Neuronal stem cell (in vitro differentiated cells): ENCODE results near the gene GSE1.

Source experiments
- DNase-seq: peaks from one replicate; pipeline ENCODE4 v3.0.0-alpha.2; 2013; ENCODE audit warnings: low spot score
- H2AFZ ChIP-seq: one replicate; pipeline ENCODE4 v1.6.1; 2013; ENCODE audit warnings: mild to moderate bottlenecking, low read length, inconsistent platforms
- H2AK5ac ChIP-seq: 2 replicates; pipeline ENCODE4 v1.6.1; 2013; ENCODE audit warnings: low read depth, mild to moderate bottlenecking, inconsistent platforms, low read length, moderate library complexity, mixed read lengths
- H2BK120ac ChIP-seq: 2 replicates; pipeline ENCODE4 v1.6.1; 2013; ENCODE audit warnings: low read depth, mild to moderate bottlenecking, inconsistent platforms, low read length, moderate library complexity, mixed read lengths
- H2BK12ac ChIP-seq: one replicate; pipeline ENCODE4 v1.6.1; 2013; ENCODE audit warnings: low read length, inconsistent platforms
- H2BK15ac ChIP-seq: 2 replicates; pipeline ENCODE4 v1.6.1; 2013; ENCODE audit warnings: mild to moderate bottlenecking, low read length, inconsistent platforms, mixed read lengths
- H2BK5ac ChIP-seq: one replicate; pipeline ENCODE4 v1.6.1; 2013; ENCODE audit warnings: inconsistent platforms, mild to moderate bottlenecking, low read length, moderate library complexity
- H3K14ac ChIP-seq: one replicate; pipeline ENCODE4 v1.6.1; 2013; ENCODE audit warnings: low read length, inconsistent platforms
- H3K18ac ChIP-seq: 2 replicates; pipeline ENCODE4 v1.6.1; 2013; ENCODE audit warnings: low read length, inconsistent platforms
- H3K23ac ChIP-seq: 2 replicates; pipeline ENCODE4 v1.6.1; 2013; ENCODE audit warnings: low read depth, mild to moderate bottlenecking, mixed read lengths, low read length, inconsistent platforms; ENCODE audit not compliant: poor library complexity
- H3K27ac ChIP-seq: replicated peaks from 3 replicates; pipeline ENCODE4 v1.5.1; 2013; ENCODE audit warnings: low read length, inconsistent platforms
- H3K27me3 ChIP-seq, 3 experiments: 2 replicates each; pipeline ENCODE4 v1.6.1; 2013; ENCODE audit warnings: low read length in 3 of 3, mild to moderate bottlenecking in 2 of 3, inconsistent platforms in 1 of 3, low read depth in 1 of 3, mixed read lengths in 1 of 3, moderate library complexity in 1 of 3; ENCODE audit not compliant: control insufficient read depth in 3 of 3, insufficient read depth in 3 of 3
- H3K36me3 ChIP-seq, 2 donors: replicated peaks in 1 of 2; 2 replicates each; pipeline ENCODE4 v1.6.1; 2013; ENCODE audit warnings: low read length in 2 of 2; ENCODE audit not compliant: control insufficient read depth in 2 of 2, insufficient read depth in 2 of 2
- H3K4ac ChIP-seq: 2 replicates; pipeline ENCODE4 v1.6.1; 2013; ENCODE audit warnings: inconsistent platforms, mild to moderate bottlenecking, low read length, moderate library complexity
- H3K4me1 ChIP-seq, 2 donors: 1 replicate in 1 of 2; 2 replicates in 1 of 2; pipeline ENCODE4 v1.6.1; 2013; ENCODE audit warnings: low read length in 2 of 2, low read depth in 1 of 2; ENCODE audit not compliant: control insufficient read depth in 2 of 2, insufficient read depth in 1 of 2
- H3K4me2 ChIP-seq: one replicate; pipeline ENCODE4 v1.6.1; 2013; ENCODE audit warnings: mild to moderate bottlenecking, low read length, inconsistent platforms; ENCODE audit not compliant: insufficient read depth, poor library complexity, severe bottlenecking
- H3K4me3 ChIP-seq, 2 donors: 2 replicates each; pipeline ENCODE4 v1.5.1; 2013; ENCODE audit warnings: low read length in 2 of 2, mild to moderate bottlenecking in 2 of 2, inconsistent platforms in 1 of 2, moderate library complexity in 1 of 2
- H3K79me1 ChIP-seq: one replicate; pipeline ENCODE4 v1.6.1; 2013; ENCODE audit warnings: low read depth, mild to moderate bottlenecking, inconsistent platforms, low read length, moderate library complexity
- H3K9ac ChIP-seq: one replicate; pipeline ENCODE4 v1.6.1; 2013; ENCODE audit warnings: mild to moderate bottlenecking, low read depth, low read length, inconsistent platforms; ENCODE audit not compliant: poor library complexity
- H3K9me3 ChIP-seq, 2 donors: replicated peaks in 1 of 2; 2 replicates each; pipeline versions ENCODE3 to v1.6.1; 2013; ENCODE audit warnings: low read length in 2 of 2, mild to moderate bottlenecking in 2 of 2, inconsistent platforms in 1 of 2, low read depth in 1 of 2, mixed read lengths in 1 of 2, moderate library complexity in 1 of 2; ENCODE audit not compliant: control insufficient read depth in 2 of 2, insufficient read depth in 1 of 2
- H4K8ac ChIP-seq: one replicate; pipeline ENCODE4 v1.6.1; 2013; ENCODE audit warnings: low read depth, mild to moderate bottlenecking, inconsistent platforms, low read length, moderate library complexity
- H4K91ac ChIP-seq: one replicate; pipeline ENCODE4 v1.6.1; 2013; ENCODE audit warnings: low read length, low read depth, mild to moderate bottlenecking, inconsistent platforms; ENCODE audit not compliant: poor library complexity
- WGBS, 2 donors: extraction: QIAGEN DNeasy Blood & Tissue Kit; methylation state at CpG; one replicate each; pipeline ENCODE4 v1.1.7; 2013; ENCODE audit warnings: missing lambda C conversion rate in 2 of 2, mixed read lengths in 1 of 2; ENCODE audit not compliant: insufficient read length in 2 of 2, insufficient replicate concordance in 1 of 2; ENCODE audit errors: extremely low coverage in 2 of 2; 5-methylcytosine and 5-hydroxymethylcytosine counted together

GSE1 gene

GRCh38 chr16:85626191-85626981 is 13.3 kb downstream of the GSE1 start:
- DNase-seq: peak; percentile 71
- peaks cover 2% of the 10 kb centered on the region for H3K79me1 ChIP-seq
- H2BK12ac ChIP-seq: no peak overlapping the region
- peak overlapping the region in 1 of 2 donors; percentile 14 for H3K4me3 ChIP-seq
- no peak overlapping the region for H3K4ac ChIP-seq
- WGBS, 2 donors: no CpG with 5 or more reads among the region's 37 CpGs
- H3K9me3 ChIP-seq: peaks cover 3 to 17% of the 10 kb centered on the region in 2 donors
- no peaks in the 10 kb centered on the region for H3K27me3 ChIP-seq
- no peak overlapping the region for H2BK120ac ChIP-seq
- H4K8ac ChIP-seq: no peak overlapping the region
- H2AFZ ChIP-seq: peak overlapping the region; percentile 14
- peaks cover 23 to 27% of the 10 kb centered on the region in 2 donors for H3K4me1 ChIP-seq
- peak overlapping the region; percentile 88 for H3K27ac ChIP-seq
- H4K91ac ChIP-seq: no peak overlapping the region
- H3K4me2 ChIP-seq: peak overlapping the region; percentile 37
- no peak overlapping the region for H3K9ac ChIP-seq
- H2BK5ac ChIP-seq: no peak overlapping the region
- H3K18ac ChIP-seq: peak overlapping the region; percentile 78
- no peak overlapping the region for H3K14ac ChIP-seq
- H2AK5ac ChIP-seq: peak overlapping the region; percentile 46
- H3K23ac ChIP-seq: no peak overlapping the region
- H3K36me3 ChIP-seq: peaks cover 0 to 30% of the 10 kb centered on the region in 2 donors
- no peak overlapping the region for H2BK15ac ChIP-seq

- H3K9ac ChIP-seq: no peak overlapping the region
- peaks cover 3 to 17% of the 10 kb centered on the region in 2 donors for H3K9me3 ChIP-seq
- H4K8ac ChIP-seq: no peak overlapping the region
- peak overlapping the region; percentile 98 for H2AK5ac ChIP-seq
- peak overlapping the region; percentile 23 for H3K18ac ChIP-seq
- H3K4me3 ChIP-seq: no peak overlapping the region
- peak overlapping the region; percentile 74 for H2BK15ac ChIP-seq
- H2AFZ ChIP-seq: no peak overlapping the region
- no CpG with 5 or more reads among the region's 8 CpGs for WGBS, 2 donors
- H4K91ac ChIP-seq: no peak overlapping the region
- H3K79me1 ChIP-seq: peaks cover 2% of the 10 kb centered on the region
- H3K23ac ChIP-seq: no peak overlapping the region
- no peak for DNase-seq
- no peak overlapping the region for H3K4me2 ChIP-seq
- H3K4me1 ChIP-seq: peaks cover 23 to 27% of the 10 kb centered on the region in 2 donors
- peaks cover 0 to 31% of the 10 kb centered on the region in 2 donors for H3K36me3 ChIP-seq
- no peak overlapping the region for H2BK12ac ChIP-seq
- H3K4ac ChIP-seq: no peak overlapping the region
- peak overlapping the region; percentile 60 for H3K27ac ChIP-seq
- no peaks in the 10 kb centered on the region for H3K27me3 ChIP-seq
- H2BK120ac ChIP-seq: no peak overlapping the region
- peak overlapping the region; percentile 23 for H3K14ac ChIP-seq
- no peak overlapping the region for H2BK5ac ChIP-seq
Measured at GRCh38 chr16:85627089-85627488, 14.0 kb downstream of the GSE1 start.

- peak overlapping the region; percentile 16 for H2BK5ac ChIP-seq
- H4K8ac ChIP-seq: no peak overlapping the region
- H3K23ac ChIP-seq: peak overlapping the region; percentile 58
- H2BK15ac ChIP-seq: peak overlapping the region; percentile 98
- H3K18ac ChIP-seq: peak overlapping the region; percentile 82
- H3K79me1 ChIP-seq: peaks cover 2% of the 10 kb centered on the region
- H2BK120ac ChIP-seq: no peak overlapping the region
- H3K4ac ChIP-seq: peak overlapping the region; percentile 97
- H3K14ac ChIP-seq: peak overlapping the region; percentile 23
- no peak overlapping the region for H3K9ac ChIP-seq
- H3K27me3 ChIP-seq: no peaks in the 10 kb centered on the region
- H2BK12ac ChIP-seq: peak overlapping the region; percentile 47
- DNase-seq: no peak
- H3K4me3 ChIP-seq: no peak overlapping the region
- H2AK5ac ChIP-seq: peak overlapping the region; percentile 98
- peaks cover 23 to 26% of the 10 kb centered on the region in 2 donors for H3K4me1 ChIP-seq
- WGBS, 2 donors: no CpG with 5 or more reads among the region's 30 CpGs
- H4K91ac ChIP-seq: no peak overlapping the region
- H3K4me2 ChIP-seq: no peak overlapping the region
- peak overlapping the region; percentile 60 for H3K27ac ChIP-seq
- peaks cover 3 to 17% of the 10 kb centered on the region in 2 donors for H3K9me3 ChIP-seq
- no peak overlapping the region for H2AFZ ChIP-seq
- H3K36me3 ChIP-seq: peaks cover 0 to 31% of the 10 kb centered on the region in 2 donors
Measured at GRCh38 chr16:85627526-85628264, 14.6 kb downstream of the GSE1 start.

GRCh38 chr16:85628265-85628556 is 15.1 kb downstream of the GSE1 start:
- H3K27ac ChIP-seq: peak overlapping the region; percentile 4

More at GRCh38 chr16:85628265-85628556, 15.1 kb downstream of the GSE1 start:
- Histone ChIP-seq H3K23ac (no peak overlapping the region), H4K91ac (no peak overlapping the region), H2BK12ac (no peak overlapping the region), H3K36me3 (peaks cover 0 to 33% of the 10 kb centered on the region in 2 donors), H2AFZ (no peak overlapping the region), H3K27me3 (no peaks in the 10 kb centered on the region), H2BK5ac (no peak overlapping the region), H3K4me1 (peaks cover 23 to 25% of the 10 kb centered on the region in 2 donors), H3K18ac (peak overlapping the region; percentile 0), H3K4ac (no peak overlapping the region), H2AK5ac (peak overlapping the region; percentile 98), H3K14ac (no peak overlapping the region), H3K9me3 (peaks cover 3 to 17% of the 10 kb centered on the region in 2 donors), H2BK15ac (peak overlapping the region; percentile 98), H3K4me2 (no peak overlapping the region), H3K9ac (no peak overlapping the region), H2BK120ac (no peak overlapping the region), H3K79me1 (peaks cover 3% of the 10 kb centered on the region), H3K4me3 (no peak overlapping the region), H4K8ac (no peak overlapping the region)
- no CpG with 5 or more reads among the region's 5 CpGs for WGBS, 2 donors
- DNase-seq: no peak
